NCI-H146 (cell line): ENCODE data around the gene MPST.

ENCODE experiments used
- DNase-seq: peaks from one replicate; lab custom pipeline; 2025; lab: John Stamatoyannopoulos, UW

Gene MPST

DNA sequence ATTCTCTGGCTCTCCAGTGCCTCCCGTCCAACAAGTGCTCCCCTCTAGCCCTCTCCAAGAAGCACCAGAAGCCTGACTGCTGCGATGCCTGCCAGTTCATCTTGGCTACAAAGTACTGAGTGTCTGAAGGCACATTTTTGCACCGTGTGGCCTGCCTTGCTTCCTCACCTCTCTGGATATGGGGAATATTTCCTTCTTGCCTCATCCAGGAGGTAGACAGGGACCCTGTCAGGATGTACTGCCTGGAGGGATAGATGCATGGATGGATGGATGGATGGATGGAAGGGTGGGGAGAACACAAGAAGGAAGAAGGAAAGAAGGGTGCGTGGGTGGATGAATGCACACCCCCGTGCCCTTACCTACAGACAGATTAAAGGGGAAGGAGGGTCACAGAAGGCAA, 59.6 kb downstream of the MPST start:
- no peak for DNase-seq
